GM18868 (cell line): Measurements from ENCODE around the gene UBAP2.
A peak's percentile ranks its signal among the peaks of the same experiment; 100 is the strongest.

ENCODE experiments used
- ATAC-seq: cut with Tn5 transposase; IDR thresholded peaks from one replicate; pipeline ENCODE4 v1.9.1; 2021; ENCODE audit warnings: mild to moderate bottlenecking, moderate library complexity; ENCODE audit not compliant: unreplicated experiment

UBAP2 gene

DNA sequence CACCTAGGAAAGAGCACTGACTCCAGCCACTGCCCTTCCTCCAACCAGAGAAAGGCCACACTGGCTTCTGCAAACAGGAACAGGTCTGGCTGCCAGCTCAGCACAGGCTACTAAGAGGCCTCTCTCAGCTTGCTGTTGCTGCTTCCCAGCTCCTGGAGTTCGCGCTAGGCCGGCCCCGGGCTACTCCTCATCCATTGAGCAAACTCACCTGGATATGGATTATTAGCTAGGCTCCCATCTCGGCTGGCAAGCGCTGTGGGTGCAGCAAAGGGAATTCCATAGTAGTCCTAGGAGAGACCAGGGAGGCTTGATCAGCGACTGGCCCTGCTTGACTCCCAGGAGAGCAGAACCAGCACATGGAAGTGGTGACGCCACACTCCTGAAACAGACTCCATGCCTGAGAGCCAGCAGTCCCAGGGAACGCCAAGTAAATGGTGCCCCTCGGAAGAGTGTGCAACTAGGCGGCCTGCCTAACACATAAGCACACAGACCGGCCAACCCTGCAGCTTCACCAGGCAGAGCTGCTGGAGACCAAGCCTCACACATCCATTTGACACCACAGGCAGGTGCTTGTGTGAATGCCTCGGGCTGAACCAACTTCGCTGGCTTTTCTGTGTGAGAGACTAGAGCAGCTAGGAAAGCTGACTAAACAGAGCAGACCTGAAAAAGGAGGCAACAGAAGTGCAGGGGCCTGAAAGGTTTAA lies 124.5 kb downstream of the UBAP2 start:
- ATAC-seq: no peak

DNA sequence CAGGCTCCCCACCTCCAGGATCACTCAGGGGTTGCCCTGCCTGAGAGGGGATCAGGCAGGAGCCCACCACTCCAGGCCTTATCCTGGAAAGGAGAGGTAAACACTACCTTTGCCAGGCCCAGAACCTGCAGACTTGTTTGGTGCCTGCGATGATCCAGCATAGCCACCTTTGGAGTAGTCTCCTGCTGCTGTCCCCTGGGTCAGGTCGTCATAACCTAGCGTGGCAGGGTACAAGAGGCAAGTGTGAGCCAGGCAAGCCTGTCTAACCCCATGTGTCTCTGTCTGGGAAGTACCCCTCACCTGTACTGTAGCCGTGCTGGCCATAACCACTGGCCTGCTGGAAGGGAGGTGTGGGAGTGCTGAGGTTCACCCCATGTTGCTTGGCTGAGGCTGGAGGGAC lies 125.6 kb downstream of the UBAP2 start:
- ATAC-seq: no peak

DNA sequence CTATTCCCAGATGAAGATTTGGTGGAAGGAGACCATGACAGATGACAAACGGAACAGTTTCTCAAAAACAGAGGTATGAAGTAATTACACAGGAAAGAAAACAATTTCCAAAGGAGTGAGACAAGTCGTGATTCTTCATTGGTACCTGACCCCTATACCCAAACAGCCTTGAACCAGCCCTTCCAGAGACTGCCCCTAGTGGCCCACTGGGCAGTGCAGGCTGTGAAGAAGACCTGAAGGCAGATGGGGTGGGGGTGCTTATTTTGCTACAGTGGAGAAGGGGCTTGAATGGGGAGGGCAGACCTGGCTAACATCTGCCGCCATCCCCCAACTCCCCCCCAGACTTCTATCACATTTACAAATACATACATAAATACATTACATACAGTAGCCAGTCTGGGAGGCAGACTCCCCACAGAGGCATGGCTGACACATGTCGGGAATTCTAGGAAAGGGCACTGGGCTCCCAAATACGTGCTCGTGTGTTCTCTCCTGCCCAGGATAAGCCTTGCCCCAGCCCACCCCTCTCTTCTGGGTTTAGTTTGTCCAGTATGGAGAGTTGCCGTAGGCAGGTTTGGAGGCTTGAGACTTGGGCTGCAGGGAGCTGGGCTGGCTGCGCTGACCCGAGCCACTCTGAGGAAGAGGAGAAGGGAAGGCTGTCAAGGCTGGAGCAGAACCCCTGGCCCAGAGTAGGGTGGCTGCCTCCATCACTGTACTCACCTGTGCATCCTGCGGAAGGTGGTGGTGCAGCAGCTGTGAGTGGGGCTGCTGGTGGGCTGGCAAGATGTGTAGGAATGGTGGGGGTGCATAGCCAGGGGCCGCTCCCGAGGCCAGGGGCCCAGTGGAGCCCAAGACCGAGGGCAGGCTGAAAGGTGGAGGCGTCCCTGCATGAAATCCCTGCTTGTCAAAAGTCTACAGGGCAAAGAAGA lies 126.5 kb downstream of the UBAP2 start:
- ATAC-seq: peak; percentile 49

DNA sequence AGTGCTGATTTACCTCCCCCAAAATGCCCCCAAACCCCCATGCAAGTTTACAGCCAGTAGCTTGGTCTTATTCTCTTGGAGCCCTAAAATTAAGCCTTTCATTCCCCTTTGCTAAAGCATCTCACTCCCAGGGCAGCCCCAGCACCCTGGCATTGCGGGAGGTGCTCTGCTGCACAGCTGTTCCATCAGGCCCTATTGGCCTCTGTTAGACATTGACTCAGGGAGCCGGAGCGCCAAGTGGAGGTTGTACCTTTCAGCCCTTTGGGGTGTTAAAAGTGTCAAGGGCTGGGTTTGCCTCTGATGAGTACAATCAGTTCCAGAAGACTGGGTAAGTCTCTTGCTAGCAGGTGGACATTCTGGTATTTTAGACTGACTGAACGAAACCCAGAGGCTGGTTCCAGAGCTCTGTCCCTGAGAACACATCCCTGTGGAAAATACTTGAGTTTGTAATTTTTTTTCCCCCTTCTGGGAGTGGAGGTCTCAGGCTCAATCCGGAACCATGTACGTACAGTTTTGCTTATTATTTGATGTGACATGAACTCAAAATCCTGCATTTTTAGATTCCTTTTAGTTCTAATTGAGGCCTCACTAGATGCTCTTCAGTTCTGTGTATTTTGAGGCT lies 129.3 kb downstream of the UBAP2 start:
- ATAC-seq: no peak

DNA sequence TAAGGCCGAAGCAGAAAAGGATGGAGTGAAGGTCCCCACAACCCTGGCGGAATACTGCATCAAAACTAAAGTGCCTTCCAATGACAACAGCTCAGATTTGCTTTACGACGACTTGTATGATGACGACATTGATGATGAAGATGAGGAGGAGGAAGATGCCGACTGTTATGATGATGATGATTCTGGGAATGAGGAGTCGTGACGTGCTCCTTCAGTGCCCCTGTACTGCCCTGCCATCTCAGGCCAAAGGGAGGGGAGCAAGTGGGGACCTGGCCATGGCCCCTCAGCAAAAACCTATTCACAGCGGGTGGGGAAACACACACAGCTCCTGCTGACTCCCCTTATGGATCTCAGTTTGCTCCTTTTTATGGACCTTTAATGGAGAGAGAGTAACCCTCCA lies 131.7 kb downstream of the UBAP2 start:
- no peak for ATAC-seq

DNA sequence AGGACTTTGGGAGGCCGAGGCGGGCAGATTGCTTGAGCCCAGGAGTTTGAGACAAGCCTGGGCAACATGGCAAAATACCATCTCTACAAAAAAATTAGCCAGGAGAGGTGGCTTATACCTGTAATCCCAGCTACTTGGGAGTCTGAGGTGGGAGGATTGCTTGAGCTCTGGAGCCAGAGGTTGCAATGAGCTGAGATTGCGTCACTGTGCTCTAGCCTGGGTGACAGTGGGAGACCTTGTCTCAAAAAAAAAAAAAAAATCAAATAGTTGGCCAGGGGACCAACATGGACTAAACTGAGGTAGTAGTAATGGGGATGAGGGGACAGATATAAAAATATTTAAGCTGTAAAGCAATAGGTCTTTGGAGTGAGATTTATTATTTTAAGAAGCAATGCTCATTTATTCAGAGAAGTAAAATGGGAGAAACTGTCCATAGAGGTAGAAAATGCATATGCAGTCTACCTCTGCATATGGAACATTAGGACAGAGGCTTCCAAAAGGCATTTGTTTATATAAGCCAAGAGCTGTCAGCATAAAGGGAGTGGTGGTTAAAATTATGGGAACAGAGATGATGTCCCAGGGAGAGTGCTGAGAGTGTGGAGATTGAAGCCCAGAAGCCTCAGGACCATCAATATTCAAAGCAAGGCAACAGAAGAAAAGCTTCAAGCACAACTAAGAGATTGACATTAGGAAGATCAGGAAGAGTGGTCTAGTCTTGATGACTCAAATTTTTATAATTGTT lies 133.6 kb downstream of the UBAP2 start:
- no peak for ATAC-seq

DNA sequence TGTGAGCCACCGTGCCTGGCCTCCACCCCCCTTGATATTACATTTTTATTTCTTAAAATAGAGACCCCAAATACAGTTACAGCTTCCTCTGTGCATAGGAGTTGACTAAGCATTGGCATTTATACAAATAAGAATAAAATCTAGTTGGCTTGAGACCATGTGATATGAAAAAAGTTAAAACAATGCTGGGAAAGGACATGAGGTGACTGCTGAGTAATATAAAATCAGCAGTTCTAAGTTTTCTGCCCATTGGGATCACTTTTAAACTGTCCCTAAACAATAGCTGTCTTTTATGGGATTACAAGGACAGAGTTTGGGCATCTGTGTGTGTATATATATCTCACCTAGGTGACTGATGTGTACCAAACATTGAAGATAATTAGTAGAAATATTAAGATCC lies 135.1 kb downstream of the UBAP2 start:
- ATAC-seq: no peak

DNA sequence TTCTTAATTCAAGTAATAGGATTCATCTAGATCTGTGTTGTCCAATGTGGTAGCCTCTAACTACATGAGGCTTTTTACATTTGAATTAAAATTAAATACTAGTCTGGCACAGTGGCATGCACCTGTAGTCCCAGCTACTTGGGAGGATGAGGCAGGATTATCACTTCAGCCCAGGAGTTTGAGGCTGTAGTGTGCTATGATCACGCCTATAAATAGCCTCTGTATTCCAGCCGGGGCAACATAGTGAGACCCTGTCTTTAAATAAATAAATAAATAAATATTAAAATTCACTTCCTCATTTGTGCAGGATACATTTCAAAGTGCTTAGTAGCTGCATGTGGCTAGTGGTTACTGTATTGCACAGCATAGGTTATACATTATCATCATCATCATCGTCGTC lies 139.9 kb downstream of the UBAP2 start:
- no peak for ATAC-seq

DNA sequence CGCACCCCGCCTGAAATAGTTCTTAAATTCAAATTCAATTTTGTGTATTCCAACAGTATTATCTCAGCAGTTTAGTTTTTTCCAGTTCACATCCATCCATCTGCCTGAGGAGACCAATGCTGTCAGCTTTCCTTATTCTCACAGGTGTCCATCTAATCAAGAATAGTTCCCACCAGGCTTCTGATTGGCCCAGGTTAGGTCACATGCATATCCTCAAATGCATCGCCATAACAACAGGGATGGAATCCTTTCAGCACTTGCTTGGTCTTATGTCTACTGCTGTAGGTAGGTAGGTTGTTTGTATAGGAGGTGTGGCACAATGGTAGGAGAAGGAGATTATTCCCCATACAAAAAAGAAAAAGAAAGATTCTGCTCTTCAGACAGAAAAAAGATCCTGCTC lies 140.6 kb downstream of the UBAP2 start:
- no peak for ATAC-seq

DNA sequence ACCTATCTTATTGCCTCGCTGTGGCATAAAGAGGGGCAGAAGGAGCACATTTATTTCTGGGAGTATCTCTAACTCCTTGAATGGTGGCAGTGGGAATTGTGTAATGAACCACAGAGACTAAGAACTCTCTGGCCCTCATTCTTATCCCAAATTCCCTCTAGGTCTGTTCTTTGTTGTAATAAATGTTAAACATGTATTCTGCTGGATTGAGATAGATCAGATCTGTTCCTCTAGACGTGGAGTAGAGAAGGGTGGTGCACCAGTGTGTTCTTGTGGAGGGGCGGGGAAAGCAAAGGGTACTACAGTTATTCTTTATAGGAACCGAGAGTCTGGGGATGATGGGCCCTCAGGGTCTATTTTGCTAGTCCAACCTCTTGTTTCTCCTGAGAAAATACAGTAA lies 141.3 kb downstream of the UBAP2 start:
- ATAC-seq: no peak

DNA sequence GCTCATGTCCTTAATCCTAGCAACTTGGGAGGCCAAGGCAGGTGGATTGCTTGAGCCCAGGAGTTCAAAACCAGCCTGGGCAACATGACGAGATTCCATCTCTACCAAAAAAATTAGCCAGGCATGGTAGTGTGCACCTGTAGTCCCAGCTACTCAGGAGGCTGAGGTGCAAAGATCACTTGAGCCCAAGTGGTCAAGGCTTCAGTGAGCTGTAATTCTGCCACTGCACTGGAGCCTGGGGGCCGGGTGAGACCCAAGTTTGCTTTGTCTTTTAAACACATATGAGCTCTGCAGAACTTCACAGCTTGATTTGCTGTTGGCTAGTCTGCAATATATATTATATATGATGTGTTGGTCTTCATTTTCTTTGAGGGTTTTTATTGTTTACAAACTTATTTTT lies 141.9 kb downstream of the UBAP2 start:
- ATAC-seq: no peak

DNA sequence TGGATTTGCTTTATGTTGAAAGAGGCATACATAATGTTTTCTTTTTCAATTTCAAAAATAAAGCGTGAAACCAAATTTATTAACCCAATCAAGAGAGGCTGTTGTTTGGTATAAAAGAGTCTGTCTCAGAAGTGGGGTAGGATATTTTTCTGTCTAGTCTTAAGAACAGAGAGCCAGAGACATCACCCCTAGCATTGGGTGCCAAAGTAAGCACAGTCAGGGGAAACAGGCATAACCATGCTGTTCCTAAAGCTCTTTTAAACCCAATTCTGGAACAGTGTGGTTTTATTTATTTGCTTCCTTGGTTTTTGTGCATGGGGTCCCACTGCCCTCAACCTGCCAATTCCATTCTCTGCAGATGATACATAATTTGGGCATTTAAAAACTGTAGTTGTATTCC lies 143.6 kb downstream of the UBAP2 start:
- no peak for ATAC-seq

DNA sequence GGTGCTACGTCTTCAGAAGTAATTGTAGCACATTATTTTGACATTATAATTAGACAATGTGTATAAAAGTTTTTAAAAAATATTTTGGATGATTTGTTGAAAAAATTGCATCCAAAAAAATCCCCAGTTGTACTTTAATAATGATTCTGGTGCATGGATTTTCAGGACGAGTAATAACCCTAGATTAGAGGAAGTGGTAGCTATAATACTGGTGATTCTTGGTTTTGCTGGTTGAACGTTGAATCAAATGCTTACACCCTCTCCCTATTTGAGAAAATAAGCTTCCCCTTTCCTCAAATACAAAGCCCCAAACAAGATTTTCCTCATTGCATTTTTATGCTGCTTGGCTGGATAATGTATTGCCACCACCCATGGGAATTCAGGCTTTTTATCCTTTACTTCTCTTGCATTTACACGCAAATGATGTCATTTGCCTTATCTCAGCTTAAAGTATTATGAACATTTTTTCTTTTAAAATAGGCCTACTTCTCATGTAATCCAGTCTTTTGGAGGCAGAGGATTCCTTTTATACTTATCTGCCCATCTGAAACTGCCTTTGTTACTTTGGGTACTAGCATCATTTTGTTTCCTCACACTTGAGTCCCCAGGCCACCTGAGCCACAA lies 145.4 kb downstream of the UBAP2 start:
- no peak for ATAC-seq

DNA sequence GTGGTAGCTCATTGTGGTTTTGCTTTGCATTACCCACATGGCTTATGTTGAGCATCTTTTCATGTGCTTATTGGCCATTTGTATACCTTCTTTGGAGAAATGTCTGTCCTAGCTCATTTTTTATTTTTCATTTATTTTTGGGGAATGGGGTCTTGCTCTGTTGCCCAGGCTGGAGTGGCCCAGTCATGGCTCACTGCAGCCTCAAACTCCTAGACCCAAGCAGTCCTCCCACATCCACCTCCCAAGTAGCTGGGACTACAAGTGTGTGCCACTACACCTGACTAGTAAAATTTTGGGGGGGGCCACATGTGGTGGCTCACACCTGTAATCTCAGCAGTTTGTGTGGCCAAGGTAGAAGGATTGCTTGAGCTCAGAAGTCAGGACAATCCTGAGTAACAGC lies 154.4 kb downstream of the UBAP2 start:
- no peak for ATAC-seq

DNA sequence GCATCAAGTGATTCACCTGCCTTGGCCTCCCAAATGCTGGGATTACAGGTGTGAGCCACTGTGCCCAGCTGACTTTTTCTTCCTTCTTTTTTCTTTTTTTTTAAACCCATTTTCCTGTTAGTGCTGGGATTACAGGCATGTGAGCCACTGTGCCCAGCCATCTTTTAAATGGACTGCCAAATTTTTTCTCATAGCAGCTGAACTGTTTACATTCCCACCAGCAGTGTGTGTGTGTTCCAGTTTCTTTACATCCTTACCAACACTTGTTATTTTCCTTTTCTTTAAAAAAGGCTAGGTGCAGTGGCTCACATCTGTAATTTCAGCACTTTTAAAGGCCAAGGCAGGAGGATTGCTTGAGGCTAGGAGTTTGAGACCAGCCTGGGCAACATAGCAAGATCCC lies 154.8 kb downstream of the UBAP2 start:
- no peak for ATAC-seq

DNA sequence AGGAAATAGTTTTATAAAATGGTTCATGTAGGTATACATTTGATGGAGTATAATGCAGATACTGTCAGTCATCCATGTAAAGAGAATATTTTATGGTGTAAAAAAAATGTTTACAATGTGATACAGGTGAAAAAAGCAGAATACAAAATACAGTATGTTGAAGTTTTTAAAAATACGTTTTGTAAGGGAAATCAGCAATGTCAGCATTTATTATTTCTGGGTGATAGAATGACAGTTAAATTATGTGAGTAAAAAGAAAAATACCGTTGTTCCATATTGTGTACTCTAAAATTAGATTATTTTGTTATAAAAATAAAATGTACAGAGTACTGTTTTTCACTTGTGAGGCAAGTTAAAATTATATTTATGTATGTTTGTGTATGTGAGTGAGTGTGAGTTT lies 162.7 kb downstream of the UBAP2 start:
- ATAC-seq: no peak

DNA sequence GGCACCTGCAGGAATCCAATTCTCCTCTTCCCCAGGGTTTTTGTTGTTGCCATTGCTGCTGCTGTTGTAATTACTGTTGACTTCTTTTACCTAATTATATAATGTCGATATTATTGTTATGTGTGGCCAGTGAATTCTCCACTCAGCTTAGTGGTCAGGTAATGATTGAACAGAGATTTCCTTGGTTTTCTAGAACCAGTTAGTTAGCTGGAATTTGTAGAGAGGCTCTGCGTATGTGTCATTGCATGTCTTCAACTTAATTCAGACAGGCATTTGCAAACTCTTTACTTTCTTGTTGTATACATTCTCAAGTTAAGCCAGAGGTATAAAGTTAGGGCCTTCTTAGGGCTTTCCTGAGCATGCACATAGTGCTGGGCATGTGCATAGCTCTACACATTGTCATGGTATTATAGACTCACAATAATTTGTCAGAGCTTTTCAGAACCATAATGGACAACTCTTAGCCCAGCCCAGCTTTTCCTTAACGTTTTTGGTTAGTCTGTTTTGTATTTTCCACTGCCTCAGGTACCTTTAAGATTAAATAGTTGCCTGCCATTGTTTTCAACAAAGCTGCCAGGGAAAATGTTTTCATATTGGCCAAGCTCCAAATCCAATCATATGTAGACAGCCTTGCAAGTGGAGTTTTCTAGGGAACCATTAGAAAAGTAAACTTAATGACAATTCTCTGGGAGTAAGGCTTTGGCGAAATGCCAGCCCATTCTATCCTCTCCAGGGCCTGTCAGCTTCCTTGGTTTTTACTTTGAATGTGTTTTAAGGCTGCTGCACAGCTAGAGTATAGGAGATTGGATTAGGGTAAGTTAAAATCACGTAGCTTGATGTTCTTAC lies 163.6 kb downstream of the UBAP2 start:
- no peak for ATAC-seq

DNA sequence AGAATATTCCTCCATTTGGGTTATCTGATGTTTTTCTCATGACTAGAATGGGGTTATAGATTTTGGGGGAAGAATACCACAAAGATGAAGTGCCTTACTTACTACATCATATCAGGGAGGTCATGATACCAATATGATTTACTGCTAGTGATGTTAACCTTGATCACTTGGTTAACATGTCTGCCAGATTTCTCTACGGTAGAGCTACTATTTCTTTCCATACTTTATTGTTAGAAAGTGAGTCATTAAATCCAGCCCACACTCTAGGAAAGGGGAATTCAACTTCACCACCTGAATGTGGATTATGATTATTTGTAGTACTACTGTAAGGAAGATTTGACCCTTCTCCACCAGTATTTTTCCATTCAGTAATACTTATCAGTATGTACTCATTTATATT lies 167.1 kb downstream of the UBAP2 start:
- ATAC-seq: no peak

DNA sequence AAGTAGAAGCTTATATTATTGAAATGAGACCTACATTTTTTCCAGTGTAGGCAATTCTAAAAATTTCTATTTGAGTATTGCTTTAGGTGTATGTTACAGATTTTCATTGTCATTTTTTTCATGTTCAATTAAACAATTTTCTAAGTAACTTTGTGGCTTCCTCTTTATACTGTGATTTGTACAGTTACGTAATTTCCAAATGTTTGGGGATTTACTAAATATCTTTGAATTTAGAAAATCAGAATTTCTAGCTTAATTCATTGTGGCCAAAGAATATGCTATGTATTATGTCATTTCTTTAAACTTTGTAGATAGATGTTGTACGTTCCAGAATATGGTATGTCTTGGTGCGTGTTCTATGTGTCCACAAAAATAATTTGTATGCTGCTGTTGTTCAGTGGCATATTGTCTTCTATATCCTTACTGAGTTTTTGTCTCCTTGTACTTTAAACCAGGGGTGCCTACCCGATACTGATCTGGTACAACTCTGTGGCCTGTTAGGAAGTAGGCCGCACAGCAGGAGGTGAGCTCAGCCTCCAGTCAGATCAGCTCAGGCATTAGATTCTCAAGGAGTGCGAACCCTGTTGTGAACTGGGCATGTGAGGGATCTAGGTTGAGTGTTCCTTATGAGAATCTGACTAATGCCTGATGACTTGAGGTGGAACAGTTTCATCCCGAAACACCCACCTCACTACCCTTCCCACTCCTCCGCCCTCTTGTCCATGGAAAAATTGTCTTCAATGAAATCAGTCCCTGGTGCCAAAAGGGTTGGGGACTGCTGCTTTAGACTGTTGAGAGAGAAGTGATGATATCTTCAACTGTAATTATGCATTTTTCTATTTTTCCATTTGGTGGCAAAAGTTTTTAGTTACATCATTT lies 168.2 kb downstream of the UBAP2 start:
- ATAC-seq: no peak
